GM21526 (cell line): ENCODE results near the gene CFAP45.
"Not testable (repeated sequence)": the region's sequence is repeated elsewhere in the genome, so short reads cannot be mapped to it uniquely, and the experiment has no call there.

Experiments used
- ATAC-seq: cut with Tn5 transposase; IDR thresholded peaks from one replicate; pipeline ENCODE4 v1.9.1; 2021; ENCODE audit warnings: moderate library complexity; ENCODE audit not compliant: unreplicated experiment, low FRiP score

Gene CFAP45

DNA sequence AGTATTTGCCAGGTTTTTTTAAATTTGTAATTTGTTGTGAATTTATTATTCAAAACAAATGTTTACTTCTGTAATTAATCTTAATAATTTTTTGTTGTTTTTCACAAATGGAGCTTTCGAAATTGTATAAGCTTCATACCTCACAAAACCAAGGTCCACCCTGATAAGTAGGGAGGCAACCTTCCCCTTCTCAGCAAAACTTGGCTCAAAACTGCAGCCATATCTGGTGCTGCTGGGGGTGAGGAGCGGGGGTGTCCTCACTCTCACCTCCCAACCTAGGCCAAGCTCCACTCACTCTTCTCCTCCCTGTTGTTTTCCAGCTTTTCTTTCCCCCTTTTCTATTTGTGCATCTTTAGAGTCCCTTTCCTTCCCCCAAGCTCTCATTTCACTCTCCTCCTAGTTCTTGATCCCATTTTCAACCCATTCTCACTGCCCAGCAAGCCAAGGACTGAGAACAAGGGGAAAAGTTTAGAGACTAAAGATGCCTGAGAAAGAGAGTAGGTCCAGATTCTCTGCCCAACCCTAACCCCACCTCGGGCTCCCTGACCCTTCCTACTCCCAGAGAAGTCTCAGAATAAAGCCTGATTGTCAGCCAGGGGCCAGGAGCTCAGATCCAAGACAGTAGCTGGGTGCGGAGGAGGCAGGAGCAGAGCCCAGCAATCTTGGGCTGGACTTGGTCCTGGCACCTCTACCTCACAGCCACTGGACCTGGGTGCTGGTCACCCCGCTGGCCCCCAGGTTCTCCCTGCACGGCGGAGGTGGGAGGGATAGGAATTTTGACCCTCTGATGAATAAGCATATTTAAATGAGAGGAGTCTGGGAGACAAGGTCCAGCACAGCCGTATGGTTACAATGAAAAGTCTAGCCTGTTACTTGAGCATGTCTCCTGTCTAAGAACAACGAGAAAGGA, 8.3 kb upstream of the CFAP45 start:
- no peak for ATAC-seq

DNA sequence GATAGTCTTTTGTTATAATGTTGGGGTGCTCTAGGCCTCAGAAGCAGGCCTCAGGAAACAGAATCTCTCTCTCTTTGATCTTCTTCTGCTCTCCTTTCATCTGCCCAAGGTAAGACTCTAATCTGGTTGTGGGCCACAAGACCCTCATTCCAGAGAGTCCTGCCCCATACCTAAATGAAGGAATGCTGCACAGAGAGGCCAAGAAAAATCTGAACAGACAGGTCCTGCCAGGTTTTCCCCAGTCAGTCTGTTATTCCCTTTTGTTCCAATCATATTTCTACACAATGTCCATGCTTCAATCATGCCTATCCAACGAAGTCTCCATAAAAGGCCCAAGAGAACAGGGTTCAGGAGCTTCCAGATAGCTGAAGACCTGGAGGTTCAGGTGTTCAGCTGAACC, 7.0 kb upstream of the CFAP45 start:
- ATAC-seq: no peak

DNA sequence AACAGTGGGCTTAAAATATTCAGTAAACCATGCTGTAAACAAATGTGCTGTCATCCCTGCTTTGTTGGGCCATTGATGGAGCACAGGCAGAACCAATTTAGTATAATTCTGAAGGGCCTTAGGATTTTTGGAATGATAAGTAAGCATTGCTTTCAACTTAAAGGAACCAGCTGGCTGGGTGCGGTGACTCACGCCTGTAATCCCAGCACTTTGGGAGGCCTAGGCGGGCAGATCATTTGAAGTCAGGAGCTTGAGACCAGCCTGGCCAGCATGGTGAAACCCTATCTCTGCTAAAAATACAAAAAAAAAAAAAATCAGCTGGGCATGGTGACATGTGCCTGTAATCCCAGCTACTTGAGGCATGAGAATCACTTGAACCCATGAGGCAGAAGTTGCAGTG, 4.1 kb upstream of the CFAP45 start:
- ATAC-seq: not testable (repeated sequence)

DNA sequence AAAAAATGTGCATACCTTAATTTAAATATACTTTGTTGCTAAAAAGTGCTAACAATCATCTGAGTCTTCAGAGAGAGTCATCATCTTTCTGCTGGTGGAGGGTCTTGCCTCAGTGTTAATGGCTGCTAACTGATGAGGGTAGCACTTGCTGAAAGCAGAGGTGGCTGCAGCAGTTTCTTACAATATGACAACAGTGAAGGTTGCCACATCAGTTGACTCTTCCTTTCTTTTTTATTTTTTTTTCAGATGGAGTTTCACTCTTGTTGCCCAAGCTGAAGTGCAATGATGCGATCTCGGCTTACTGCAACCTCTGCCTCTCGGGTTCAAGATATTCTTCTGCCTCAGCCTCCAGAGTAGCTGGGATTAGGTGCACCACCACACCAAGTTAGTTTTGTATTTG, 2.6 kb upstream of the CFAP45 start:
- ATAC-seq: no peak

DNA sequence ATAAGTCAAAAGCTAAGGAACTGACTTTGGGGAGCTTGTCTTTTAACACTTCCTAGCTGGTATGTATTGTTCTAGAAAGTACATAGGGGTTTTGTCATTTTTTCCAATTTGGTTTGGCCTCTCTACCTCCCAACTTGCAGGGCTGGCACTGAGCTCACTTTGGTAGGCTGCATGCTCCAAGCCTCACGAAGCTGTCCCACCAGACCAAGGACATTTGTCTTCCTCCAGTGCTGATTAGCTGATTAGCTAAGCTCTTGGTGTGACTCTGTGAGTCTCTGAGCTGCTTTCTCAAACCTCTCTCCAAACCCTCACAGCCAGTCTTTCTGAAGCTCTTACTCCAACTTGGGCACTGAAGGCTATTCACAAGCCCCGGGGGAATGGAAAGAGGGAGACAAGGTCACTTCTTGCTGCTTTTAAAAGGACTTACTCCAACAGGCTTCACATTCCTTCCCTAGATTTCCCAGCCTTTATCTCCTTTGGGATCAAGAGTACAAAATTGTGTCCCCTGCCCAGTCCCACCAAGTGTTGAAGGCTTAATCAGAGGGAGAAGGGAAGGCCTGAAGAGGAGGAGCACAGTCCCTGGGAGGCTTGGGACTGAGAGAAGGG, 893 bp upstream of the CFAP45 start:
- ATAC-seq: no peak

DNA sequence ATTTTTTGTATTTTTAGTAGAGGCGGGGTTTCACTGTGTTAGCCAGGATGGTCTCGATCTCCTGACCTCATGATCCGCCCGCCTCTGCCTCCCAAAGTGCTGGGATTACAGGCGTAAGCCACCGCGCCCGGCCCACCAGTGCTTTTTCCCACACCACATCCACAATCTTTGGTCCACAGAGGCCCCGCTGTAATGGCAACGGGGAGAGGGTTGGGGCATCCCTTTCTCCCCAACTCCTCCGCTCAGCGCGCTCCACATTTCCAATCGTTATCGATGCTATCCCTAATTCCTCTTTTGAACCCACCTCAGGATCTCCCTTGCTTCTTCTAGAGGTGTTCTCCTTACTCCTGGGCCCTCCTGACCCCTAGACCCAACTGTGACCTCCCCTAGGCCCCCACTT, 331 bp downstream of the CFAP45 start:
- not testable (repeated sequence) for ATAC-seq

DNA sequence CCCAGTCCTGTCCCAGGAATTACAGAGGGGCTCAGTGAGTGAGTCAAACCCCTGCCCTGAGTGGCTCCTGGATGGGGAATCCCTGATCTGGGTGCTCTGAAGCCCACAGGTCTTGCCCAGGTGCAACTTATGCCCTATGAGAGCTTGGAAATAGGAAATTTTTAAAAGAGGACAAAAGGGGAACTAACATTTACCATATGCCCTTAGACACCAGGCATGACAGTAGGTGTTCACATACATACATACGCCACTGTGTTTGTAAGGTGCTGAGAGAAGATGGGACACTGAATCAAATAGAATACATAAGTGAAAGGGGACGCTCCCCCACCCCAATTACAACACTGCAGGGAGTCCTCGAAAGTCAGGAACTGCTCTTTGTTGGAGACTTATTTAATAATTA, 1.4 kb downstream of the CFAP45 start:
- ATAC-seq: no peak

DNA sequence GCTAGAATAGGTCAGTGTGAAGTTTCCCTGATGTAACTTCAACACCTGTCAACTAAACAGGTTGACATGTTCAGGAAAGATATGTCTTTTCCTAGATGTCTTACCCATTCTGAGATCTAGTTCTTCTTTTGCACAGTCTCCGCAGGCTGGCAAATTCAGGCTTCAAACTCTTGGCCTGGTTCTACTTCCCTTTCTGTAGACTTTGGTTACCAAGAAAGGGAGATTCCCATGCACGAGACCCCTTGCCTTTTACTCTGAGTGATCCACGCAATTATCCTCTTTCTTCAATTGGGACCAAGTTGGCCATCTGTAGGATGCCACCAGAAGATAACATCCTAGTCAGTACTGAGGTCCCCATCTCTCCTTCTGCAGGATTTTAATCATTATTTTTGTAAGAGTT, 2.0 kb downstream of the CFAP45 start:
- ATAC-seq: no peak

DNA sequence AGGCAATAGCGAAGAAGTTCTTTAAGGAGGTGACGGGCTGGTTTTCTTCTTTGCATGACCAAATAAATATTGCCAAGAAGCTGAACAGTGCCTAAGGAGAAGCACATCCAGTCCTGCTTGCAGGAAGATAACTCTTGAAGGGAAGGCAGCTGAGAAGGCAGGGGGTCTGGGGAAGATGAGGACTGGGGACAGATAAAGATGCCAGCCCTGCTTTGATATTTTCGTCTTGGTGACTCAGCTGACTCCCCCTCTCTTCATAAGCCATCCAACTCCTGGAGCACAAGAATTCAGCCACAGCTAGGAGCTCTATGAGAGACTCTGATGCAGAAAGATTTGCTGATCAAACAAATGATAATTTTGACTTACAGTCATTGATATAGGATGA, 3.4 kb downstream of the CFAP45 start:
- no peak for ATAC-seq

DNA sequence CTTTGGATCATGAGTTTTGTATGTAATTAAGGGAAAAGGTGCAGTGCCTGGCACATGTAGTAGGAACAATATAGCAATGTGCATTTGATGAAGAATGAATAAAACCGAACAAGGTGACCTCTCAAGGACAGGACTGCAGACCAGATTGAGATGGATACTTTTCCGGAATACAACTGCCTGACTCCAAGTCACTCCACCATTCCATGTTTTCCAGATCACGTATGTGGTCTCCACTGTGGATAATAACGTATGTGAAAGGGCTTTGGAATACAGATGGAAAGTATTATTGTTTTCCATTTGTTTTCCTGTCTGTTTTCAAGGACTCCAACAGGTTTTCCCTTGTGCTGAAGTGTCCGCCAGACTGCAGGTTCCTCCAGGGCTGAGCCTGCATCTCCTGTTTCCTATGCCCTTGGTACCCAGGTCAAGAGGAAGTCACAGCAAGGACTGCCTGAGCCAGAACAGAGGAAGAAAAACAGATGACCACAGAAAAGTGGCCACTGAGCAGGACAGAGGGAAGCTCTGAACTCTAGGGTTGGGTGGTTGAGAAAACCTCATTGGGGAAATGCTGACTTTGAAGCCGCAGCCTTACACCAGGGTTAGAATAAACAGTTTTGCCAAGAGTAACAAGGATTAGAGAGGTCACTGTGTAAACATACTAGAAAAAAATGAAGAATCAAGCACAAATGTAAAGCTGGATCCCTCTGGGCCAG, 4.0 kb downstream of the CFAP45 start:
- no peak for ATAC-seq

DNA sequence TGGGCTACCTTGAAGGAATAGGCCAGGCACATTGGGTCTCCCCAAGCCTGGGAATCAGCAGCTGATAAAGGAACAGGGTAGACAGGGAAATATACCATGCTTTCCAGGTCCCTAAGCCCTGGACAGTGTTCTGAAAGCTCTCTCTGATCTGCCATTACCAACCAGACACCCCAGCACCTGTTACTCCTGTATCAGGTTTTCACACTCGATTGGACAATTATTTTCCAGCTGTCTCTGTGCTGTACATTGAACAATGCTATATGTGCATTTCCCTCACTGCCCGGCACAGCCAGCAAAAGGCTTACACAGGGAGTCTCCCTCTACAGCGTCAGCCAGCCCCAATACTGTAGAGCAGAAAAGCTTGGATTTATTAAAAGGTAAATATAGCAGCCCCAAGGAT, 4.7 kb downstream of the CFAP45 start:
- no peak for ATAC-seq

DNA sequence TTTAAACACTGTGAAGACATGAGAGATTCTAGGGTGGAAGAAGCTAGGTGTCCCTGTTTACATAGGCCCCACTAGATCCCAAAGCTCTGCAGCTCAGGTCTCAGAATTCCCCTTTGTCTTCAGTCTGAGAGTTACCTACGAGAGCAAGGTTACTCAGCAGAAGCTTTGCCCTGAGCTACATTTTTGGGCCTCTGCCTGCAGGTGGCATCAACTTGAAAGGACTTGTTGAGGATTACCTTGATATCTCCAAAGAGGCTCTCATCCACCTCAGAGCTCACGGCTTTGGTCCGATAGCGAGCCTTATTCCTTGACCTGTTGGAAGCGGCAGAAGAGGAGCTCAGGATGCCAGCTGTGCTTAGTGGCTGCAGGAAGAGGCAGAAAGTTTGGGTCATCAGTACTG, 7.0 kb downstream of the CFAP45 start:
- ATAC-seq: no peak

DNA sequence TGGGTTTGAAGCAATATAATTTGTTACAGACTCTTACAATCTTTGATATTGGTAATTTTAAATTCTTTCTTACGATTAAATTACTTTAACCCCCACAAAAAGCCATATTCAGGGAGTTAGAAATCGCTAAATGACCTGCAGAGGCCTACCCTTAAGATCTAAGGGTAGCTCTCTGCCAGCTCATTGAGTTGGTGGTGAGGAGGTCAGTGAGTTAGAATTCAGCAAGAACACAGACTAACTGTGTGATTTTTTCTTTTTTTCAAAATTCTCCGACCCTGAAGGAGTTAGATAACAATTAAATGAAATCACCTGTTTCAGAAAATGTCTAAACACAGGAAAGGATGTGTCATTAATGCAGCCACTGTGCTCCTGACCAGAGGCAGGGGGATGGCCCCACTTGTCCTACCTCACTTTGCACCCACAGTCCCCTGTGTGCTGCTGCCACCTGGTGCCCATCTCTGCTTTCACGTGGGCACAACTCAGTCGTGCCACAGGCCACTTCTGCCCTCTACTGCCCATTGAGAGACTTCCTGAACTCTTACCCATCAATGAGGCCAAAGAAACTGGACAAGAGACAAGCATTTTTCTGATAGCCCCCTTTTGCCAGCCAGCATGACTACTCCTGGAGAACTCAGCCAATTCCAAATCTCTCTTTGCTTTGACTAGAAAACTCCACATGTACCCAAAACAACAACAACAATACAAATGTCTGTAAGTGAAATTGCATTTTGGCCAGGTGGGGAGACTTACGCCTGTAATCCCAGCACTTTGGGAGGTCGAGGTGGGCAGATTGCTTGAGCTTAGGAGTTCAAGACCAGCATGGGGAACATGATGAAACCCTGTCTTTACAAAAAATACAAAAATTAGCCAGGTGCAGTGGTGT, 8.4 kb downstream of the CFAP45 start:
- ATAC-seq: peak; percentile 59

DNA sequence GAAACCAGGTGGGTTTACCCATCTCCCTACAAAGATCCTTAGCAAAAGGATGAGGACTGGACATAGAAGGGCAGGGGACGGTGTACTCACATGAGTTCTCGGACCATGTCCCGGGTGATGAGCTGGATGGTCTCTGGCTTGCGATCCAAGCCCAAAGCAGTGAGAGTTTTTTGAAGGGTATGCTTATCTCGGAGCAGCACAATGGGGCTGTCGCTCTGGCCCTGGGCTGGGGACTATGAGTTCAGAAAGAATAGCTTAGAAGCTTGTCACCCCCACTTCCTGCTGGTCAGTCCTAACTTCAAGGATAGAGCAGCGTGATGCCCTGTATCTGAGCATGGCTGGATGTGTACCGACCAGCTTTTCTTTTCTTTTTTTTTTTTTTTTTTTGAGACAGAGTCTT, 9.6 kb downstream of the CFAP45 start:
- no peak for ATAC-seq

DNA sequence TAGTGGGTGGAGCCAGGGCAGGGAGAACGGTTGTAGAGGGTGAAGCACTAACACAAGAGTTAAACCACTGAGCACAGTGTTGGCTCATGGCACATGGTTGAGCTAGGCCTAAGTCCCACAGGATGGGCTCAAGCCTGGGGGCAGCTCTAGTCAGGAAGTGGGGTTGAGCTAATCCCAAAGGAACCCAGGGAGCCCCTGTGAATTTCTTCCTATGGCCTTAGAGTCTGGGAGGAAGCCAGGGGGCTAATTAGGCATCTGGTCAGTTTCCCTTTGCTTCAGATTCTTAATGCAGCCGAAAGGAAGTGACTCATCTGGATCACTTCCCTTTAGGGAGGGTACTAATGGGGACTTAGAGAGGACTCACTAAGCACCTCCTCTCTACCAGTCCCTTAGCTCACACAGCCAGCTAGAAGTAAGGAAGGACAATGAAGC, 10.1 kb downstream of the CFAP45 start:
- peak; percentile 91 for ATAC-seq

DNA sequence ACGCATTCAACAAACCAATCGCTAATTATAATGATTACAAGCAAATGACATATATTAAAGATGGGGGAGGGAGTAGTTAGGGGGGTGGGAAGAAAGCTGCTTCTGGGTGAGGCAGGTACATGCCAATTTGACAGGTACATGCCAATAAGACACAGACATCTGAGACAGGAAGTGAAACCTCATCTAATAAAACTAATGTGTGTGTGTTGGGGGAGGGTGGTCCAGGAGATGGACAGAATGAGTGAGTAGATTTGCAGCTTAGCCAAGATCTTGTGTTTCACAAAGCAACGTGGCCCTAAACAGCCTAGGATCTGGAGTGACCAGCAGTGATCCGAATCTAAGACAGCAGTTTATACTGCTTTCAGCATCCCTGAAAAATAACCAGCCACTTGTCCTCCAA, 10.8 kb downstream of the CFAP45 start:
- ATAC-seq: no peak

DNA sequence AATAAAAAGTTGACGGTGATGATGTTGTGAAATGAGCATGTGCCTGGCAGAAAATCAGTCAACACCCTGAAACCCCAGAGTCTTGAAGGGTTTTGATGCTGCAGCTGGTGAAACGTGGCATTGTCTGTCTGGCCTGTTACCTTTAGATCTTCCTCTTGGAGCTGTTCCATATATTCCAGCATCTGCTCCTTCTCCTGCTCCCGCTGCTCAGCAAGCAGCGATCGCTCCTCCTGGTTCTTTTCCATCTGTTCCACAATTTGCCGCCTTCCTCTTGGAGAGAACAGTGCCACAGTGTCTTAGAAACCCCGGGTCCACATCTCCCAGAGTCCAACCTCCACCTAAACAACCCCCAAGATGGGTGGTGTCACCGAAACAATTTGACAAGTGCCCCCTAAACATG, 15.7 kb downstream of the CFAP45 start:
- ATAC-seq: no peak

DNA sequence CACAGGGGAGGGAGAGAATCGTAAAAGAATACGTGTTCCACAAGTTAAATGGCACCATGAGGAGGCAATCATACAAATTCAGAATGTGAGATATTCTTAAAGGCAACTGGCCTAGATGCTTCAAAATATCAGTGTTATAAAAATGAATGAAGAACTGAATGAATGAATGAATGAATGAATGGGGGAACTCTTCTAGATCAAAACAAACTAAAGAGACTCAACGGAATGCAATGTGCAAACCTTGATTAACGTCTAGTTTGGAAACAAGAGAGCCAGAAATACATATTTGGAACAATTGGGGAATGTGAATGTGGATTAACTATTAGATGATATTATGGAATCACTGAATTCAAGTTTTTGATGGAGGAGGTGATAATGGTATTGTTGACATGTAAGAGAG, 16.8 kb downstream of the CFAP45 start:
- ATAC-seq: no peak

DNA sequence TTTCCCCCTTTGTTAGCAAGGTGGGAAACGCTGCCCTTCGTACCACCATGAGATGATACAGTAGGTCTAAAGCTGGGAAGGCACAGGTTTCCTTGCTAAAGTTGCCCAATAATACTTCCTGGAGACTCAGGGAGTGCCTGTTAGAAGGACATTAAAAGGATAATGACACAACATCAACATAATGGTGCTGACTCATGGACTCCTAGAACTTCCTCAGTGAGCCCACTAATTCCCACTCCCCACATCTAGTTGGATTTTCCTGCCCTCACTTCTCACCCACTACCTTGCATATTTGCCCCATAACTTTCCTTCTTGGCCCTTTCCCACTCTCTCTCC, 17.5 kb downstream of the CFAP45 start:
- ATAC-seq: no peak

DNA sequence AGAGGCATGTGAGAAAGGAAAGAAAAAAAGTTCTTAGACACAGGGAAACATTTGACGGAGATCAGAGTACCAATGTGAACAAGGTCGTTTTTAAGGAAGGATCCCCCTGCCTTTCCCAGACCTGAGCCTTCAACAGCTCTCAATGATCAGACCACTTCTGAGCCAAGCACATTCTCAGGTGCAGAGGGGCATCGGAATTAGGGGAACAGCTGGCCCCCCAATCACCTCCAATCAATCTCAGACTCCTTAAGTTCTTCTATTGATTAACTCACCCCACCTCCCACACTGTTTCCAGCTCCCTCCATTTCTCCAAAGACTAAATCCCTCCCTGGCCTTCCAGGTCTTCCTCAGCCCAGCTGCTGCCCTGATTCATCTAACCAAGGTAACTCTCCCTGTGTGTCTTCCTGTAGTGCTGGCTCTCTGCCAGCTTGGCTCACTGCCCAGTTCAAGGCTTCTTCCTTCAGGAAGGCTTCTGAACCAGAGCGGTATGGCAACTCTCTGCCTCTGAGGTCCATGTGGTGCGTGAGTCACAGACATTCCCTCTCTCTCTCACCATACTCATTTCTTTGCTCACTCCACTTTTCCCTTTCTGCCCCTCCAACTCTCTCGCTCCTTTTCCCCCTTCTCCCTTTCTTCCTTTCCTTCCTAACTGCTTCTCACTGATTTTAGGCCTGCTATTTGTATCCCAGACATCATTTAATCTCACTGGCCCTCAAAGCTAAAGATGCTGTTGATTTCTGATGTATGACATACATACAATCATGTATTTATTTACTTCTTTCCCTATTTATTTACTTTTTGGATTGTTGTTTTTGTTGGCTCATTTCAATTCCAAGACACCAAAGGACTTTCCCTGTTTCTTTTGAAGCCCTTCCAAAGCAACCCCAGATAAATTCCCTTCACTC, 18.1 kb downstream of the CFAP45 start:
- no peak for ATAC-seq
